Endothelial cell of umbilical vein (primary cell): Measurements from ENCODE around the gene OSBPL8. TPM values are rescaled to one million over a fixed set of nuclear protein-coding genes. Genes with fewer than 3 reads are reported as not detected.

ENCODE experiments used
- BruUV-seq: library from RNA; stranded (reverse); fragments of 400-500 nt; replicated peaks from 2 replicates; lab custom pipeline; 2021; lab: Mats Ljungman, UMichigan
- CTCF ChIA-PET: fragments of 300-600, 350-600 bp; sonication (Branson Sonifier 250); formaldehyde crosslinking; loops from one replicate; lab custom pipeline; 2021; ENCODE audit warnings: antibody characterized with exemption, inconsistent platforms; lab: Charles Lee
- POLR2A ChIA-PET: fragments of 300-600, 350-600 bp; sonication (Branson Sonifier 250); formaldehyde crosslinking; loops from one replicate; lab custom pipeline; 2021; ENCODE audit warnings: antibody characterized with exemption, inconsistent platforms; lab: Charles Lee
- DNase-seq: peaks from one replicate; pipeline ENCODE4 v3.0.0-alpha.2; 2011; ENCODE audit warnings: low read depth, low spot score
- FAIRE-seq: peaks from 2 replicates; lab custom pipeline; 2011; peaks lifted over from hg19 to GRCh38; lab: Jason Lieb, UNC
- H2AFZ ChIP-seq: 2 replicates; pipeline ENCODE4 v1.6.0; 2012; ENCODE audit warnings: low read depth, low read length, control low read depth, inconsistent platforms
- H3K27ac ChIP-seq: 2 replicates; pipeline ENCODE4 v1.5.1; 2011; ENCODE audit warnings: low read depth, mild to moderate bottlenecking, control low read depth, low read length, moderate library complexity; ENCODE audit not compliant: insufficient read depth
- H3K27me3 ChIP-seq, 2 experiments: 2 replicates each; pipeline versions ENCODE4 v1.6.0 to v1.6.1; 2011; ENCODE audit warnings: low read length in 2 of 2, mixed read lengths in 1 of 2; ENCODE audit not compliant: control insufficient read depth in 2 of 2, insufficient read depth in 2 of 2
- H3K36me3 ChIP-seq, 2 experiments: 2 replicates in 1 of 2; 3 replicates in 1 of 2; pipeline ENCODE4 v1.5.1; 2011; ENCODE audit warnings: low read length in 2 of 2, mild to moderate bottlenecking in 1 of 2, moderate library complexity in 1 of 2; ENCODE audit not compliant: control insufficient read depth in 2 of 2, insufficient read depth in 2 of 2; ENCODE audit errors: extremely low read depth in 1 of 2
- H3K4me1 ChIP-seq: 3 replicates; pipeline ENCODE4 v1.5.1; 2011; ENCODE audit warnings: mild to moderate bottlenecking, low read length; ENCODE audit not compliant: control insufficient read depth, insufficient read depth; ENCODE audit errors: extremely low read depth
- H3K4me2 ChIP-seq: 2 replicates; pipeline ENCODE4 v1.6.1; 2011; ENCODE audit warnings: low read length, control low read depth, mixed read lengths; ENCODE audit not compliant: insufficient read depth
- H3K4me3 ChIP-seq, 3 experiments: fragments of 200-600 bp in 1 of 3; sonication (generic), shearing (Covaris generic) in 1 of 3; replicated peaks in 1 of 3; 2 replicates each; pipeline ENCODE4 v1.5.1; 2011 to 2016; ENCODE audit warnings: control low read depth in 3 of 3, low read length in 3 of 3, mild to moderate bottlenecking in 2 of 3, inconsistent platforms in 1 of 3, low read depth in 1 of 3, moderate library complexity in 1 of 3; ENCODE audit not compliant: insufficient read depth in 1 of 3
- H3K79me2 ChIP-seq: 2 replicates; pipeline ENCODE4 v1.6.0; 2012; ENCODE audit warnings: low read length, inconsistent platforms; ENCODE audit not compliant: control insufficient read depth, insufficient read depth
- H3K9ac ChIP-seq: replicated peaks from 2 replicates; pipeline ENCODE3; 2011; ENCODE audit warnings: low read length, control low read depth; ENCODE audit not compliant: insufficient read depth; ENCODE audit errors: extremely low read depth
- H3K9me1 ChIP-seq: replicated peaks from 3 replicates; pipeline ENCODE4 v1.6.0; 2011; ENCODE audit warnings: mild to moderate bottlenecking, low read length; ENCODE audit not compliant: control insufficient read depth, insufficient read depth; ENCODE audit errors: extremely low read depth
- H3K9me3 ChIP-seq: replicated peaks from 2 replicates; pipeline ENCODE4 v1.5.1; 2012; ENCODE audit warnings: low read length, inconsistent platforms; ENCODE audit not compliant: control insufficient read depth, insufficient read depth
- H4K20me1 ChIP-seq: replicated peaks from 2 replicates; pipeline ENCODE3; 2011; ENCODE audit warnings: mild to moderate bottlenecking, low read length; ENCODE audit not compliant: control insufficient read depth, insufficient read depth; ENCODE audit errors: extremely low read depth
- CTCF ChIP-seq, 2 donors: IDR thresholded peaks; 1 replicate in 1 of 2; 2 replicates in 1 of 2; pipeline ENCODE4 v1.5.1; 2011; ENCODE audit warnings: low read length in 2 of 2, mild to moderate bottlenecking in 2 of 2, moderate library complexity in 2 of 2, control low read depth in 1 of 2, inconsistent platforms in 1 of 2, low read depth in 1 of 2; ENCODE audit not compliant: insufficient read depth in 1 of 2; ENCODE audit errors: extremely low read depth in 1 of 2
- EZH2 ChIP-seq: IDR thresholded peaks from 2 replicates; pipeline ENCODE4 v1.6.1; 2012; ENCODE audit warnings: borderline replicate concordance, low read depth, mild to moderate bottlenecking, moderate library complexity, low read length, inconsistent platforms; ENCODE audit not compliant: severe bottlenecking
- GATA2 ChIP-seq: IDR thresholded peaks from 2 replicates; pipeline ENCODE4 v1.7.0; 2011; ENCODE audit warnings: low read depth, mild to moderate bottlenecking, moderate library complexity, mixed read lengths, low read length; ENCODE audit not compliant: insufficient read length, insufficient read depth
- JUN ChIP-seq: IDR thresholded peaks from 2 replicates; pipeline ENCODE4 v1.6.1; 2011; ENCODE audit warnings: borderline replicate concordance, low read depth; ENCODE audit not compliant: insufficient read length, insufficient read depth
- MYC ChIP-seq: IDR thresholded peaks from one replicate; pipeline ENCODE4 v1.6.1; 2011; ENCODE audit warnings: mild to moderate bottlenecking, low read depth, low read length
- POLR2AphosphoS5 ChIP-seq: IDR thresholded peaks from 2 replicates; pipeline ENCODE4 v1.6.1; 2012; ENCODE audit warnings: low read depth, mild to moderate bottlenecking, control low read depth, low read length, moderate library complexity; ENCODE audit not compliant: insufficient read depth
- dilution Hi-C: fragments of 300-500 bp; cut with MboI; formaldehyde crosslinking; loops from one replicate; pipeline ENCODE4 v1.15.0; 2019; ENCODE audit warnings: low sequenced_read_pairs; ENCODE audit not compliant: extremely low pct_ligation_motif_present
- intact Hi-C: fragments of 100-400 bp; cut with micrococcal nuclease; formaldehyde crosslinking; loops from one replicate; pipeline ENCODE4 v1.10.0; 2022
- polyA plus RNA-seq, 4 experiments: library from polyadenylated mRNA; depleted of rRNA in 3 of 4; stranded (reverse) in 3 of 4; unstranded in 1 of 4; fragments of >200 nt; gene quantifications; 2 replicates each; pipeline versions ENCODE4 v1.2.1 to v1.2.3, GENCODE V29; 2011 to 2012; ENCODE audit warnings: missing spikeins in 1 of 4
- total RNA-seq: library from RNA; stranded (reverse); gene quantifications from 2 replicates; pipeline ENCODE4 v1.2.3, GENCODE V29; 2021

OSBPL8 gene
- total and polyA plus RNA-seq, 2 donors (not counting 3 experiments of a cell fraction or from before 2014, with no cell fraction given): 10.3 to 47.6 TPM

GRCh38 chr12:76410781-76411180 lies 148.8 kb downstream of the OSBPL8 start:
- no peak for TF ChIP-seq MYC
- TF ChIP-seq POLR2AphosphoS5: no peak
- no peak for TF ChIP-seq CTCF (IDR thresholded peaks at IDR 0.05; ENCODE audit: extremely low read depth in 1 of 2, insufficient read depth in 1 of 2, low read depth in 1 of 2, low read length in 2 of 2)
- no peak for TF ChIP-seq GATA2
- no peak for TF ChIP-seq JUN
- no peak for TF ChIP-seq EZH2
- DNase-seq: no peak
- no peak overlapping the region for H2AFZ ChIP-seq
- no peaks in the 10 kb centered on the region for H3K4me1 ChIP-seq
- H3K36me3 ChIP-seq: no peaks in the 10 kb centered on the region
- no peaks in the 10 kb centered on the region for H3K9me1 ChIP-seq
- no peaks in the 10 kb centered on the region for H4K20me1 ChIP-seq
- no peak overlapping the region for H3K9ac ChIP-seq
- ChIA-PET POLR2A (no interaction called here), CTCF (interaction anchor here (1.3 kb wide), 1 partner anchor 13 kb away, joined by 3 read pairs; no protein-coding TSS in a partner anchor)
- no TSS peak for BruUV-seq
- no peaks in the 10 kb centered on the region for H3K79me2 ChIP-seq
- H3K27me3 ChIP-seq: no peaks in the 10 kb centered on the region
- FAIRE-seq: no peak
- dilution Hi-C loops (no loop called here), intact Hi-C loops (no loop called here)
- H3K9me3 ChIP-seq: no peaks in the 10 kb centered on the region
- H3K27ac ChIP-seq: no peak overlapping the region
- H3K4me3 ChIP-seq: no peak overlapping the region
- no peak overlapping the region for H3K4me2 ChIP-seq
